GM23338 (cell line): ENCODE data around the gene SCUBE2. TPM values are rescaled to one million over a fixed set of nuclear protein-coding genes. Genes with fewer than 3 reads are reported as not detected.

Experiments used
- ATAC-seq: fragments of 200-7000 bp; cut with Tn5 transposase; 3 replicates; pipeline ENCODE4 v1.9.1; 2020
- DNase-seq: peaks from one replicate; pipeline ENCODE4 v3.0.0-alpha.2; 2015; ENCODE audit warnings: low spot score
- H2AFZ ChIP-seq: fragments of 200-600 bp; sonication (generic); 2 replicates; pipeline ENCODE4 v1.8.0; 2016; ENCODE audit warnings: antibody characterized with exemption, mild to moderate bottlenecking, moderate library complexity
- H3F3A ChIP-seq: fragments of 200-600 bp; sonication (generic); replicated peaks from 2 replicates; pipeline ENCODE4 v1.8.0; 2017; ENCODE audit warnings: antibody characterized with exemption, mixed run types, low read depth
- H3K27ac ChIP-seq: fragments of 200-600 bp; sonication (generic); 2 replicates; pipeline ENCODE4 v1.6.1; 2016; ENCODE audit warnings: low read depth
- H3K27me3 ChIP-seq: fragments of 200-600 bp; sonication (generic); 2 replicates; pipeline ENCODE4 v1.8.0; 2016; ENCODE audit warnings: mild to moderate bottlenecking, mixed run types, moderate library complexity; ENCODE audit not compliant: insufficient read depth
- H3K36me3 ChIP-seq: fragments of 200-600 bp; sonication (generic); 2 replicates; pipeline ENCODE4 v1.8.0; 2016; ENCODE audit warnings: mild to moderate bottlenecking; ENCODE audit not compliant: insufficient read depth
- H3K4me1 ChIP-seq: fragments of 200-600 bp; sonication (generic); 2 replicates; pipeline ENCODE4 v1.8.0; 2016; ENCODE audit warnings: mild to moderate bottlenecking, moderate library complexity; ENCODE audit not compliant: insufficient read depth
- H3K4me2 ChIP-seq: fragments of 200-600 bp; sonication (generic); 2 replicates; pipeline ENCODE4 v1.7.1; 2017; ENCODE audit warnings: mixed run types
- H3K4me3 ChIP-seq: fragments of 200-600 bp; sonication (generic); 2 replicates; pipeline ENCODE4 v1.6.1; 2016; ENCODE audit warnings: mixed run types
- H3K79me2 ChIP-seq: fragments of 200-600 bp; sonication (generic); replicated peaks from 2 replicates; pipeline ENCODE4 v1.8.0; 2017; ENCODE audit warnings: mild to moderate bottlenecking; ENCODE audit not compliant: insufficient read depth
- H3K9me2 ChIP-seq: fragments of 200-600 bp; sonication (generic); 2 replicates; pipeline ENCODE4 v1.8.0; 2017; ENCODE audit not compliant: insufficient read depth
- H4K20me1 ChIP-seq: fragments of 200-600 bp; sonication (generic); replicated peaks from 2 replicates; pipeline ENCODE4 v1.8.0; 2017; ENCODE audit warnings: mild to moderate bottlenecking; ENCODE audit not compliant: insufficient read depth
- H3K27ac Mint-ChIP-seq: 2 replicates; pipeline ENCODE4 v1.8.0; 2020; ENCODE audit warnings: inconsistent platforms, mild to moderate bottlenecking, moderate library complexity, mixed read lengths
- H3K27me3 Mint-ChIP-seq: 3 replicates; pipeline ENCODE4 v1.8.0; 2022; ENCODE audit warnings: low read depth, mild to moderate bottlenecking, moderate library complexity, mixed read lengths, inconsistent platforms; ENCODE audit not compliant: insufficient read depth, poor library complexity
- H3K36me3 Mint-ChIP-seq: 3 replicates; pipeline ENCODE4 v1.8.0; 2021; ENCODE audit warnings: low read depth, mild to moderate bottlenecking, inconsistent platforms, moderate library complexity, mixed read lengths
- H3K4me1 Mint-ChIP-seq: 3 replicates; pipeline ENCODE4 v1.8.0; 2020; ENCODE audit warnings: mild to moderate bottlenecking, inconsistent platforms, mixed read lengths
- H3K4me3 Mint-ChIP-seq: 3 replicates; pipeline ENCODE4 v1.8.0; 2021; ENCODE audit warnings: moderate library complexity, mild to moderate bottlenecking, inconsistent platforms, mixed read lengths
- H3K9me3 Mint-ChIP-seq: 3 replicates; pipeline ENCODE4 v1.8.0; 2020; ENCODE audit warnings: moderate library complexity, mild to moderate bottlenecking, inconsistent platforms, mixed read lengths
- CREB1 ChIP-seq: fragments of 250-450 bp; sonication (Bioruptor Pico); IDR thresholded peaks from 2 replicates; pipeline ENCODE4 v1.5.0; 2020; ENCODE audit warnings: low read depth, mild to moderate bottlenecking, moderate library complexity
- EZH2 ChIP-seq: fragments of 200-600 bp; sonication (generic); IDR thresholded peaks from one replicate; pipeline ENCODE4 v1.8.0; 2017; ENCODE audit warnings: antibody characterized with exemption, mild to moderate bottlenecking, low read depth; ENCODE audit not compliant: unreplicated experiment
- EZH2phosphoT487 ChIP-seq: fragments of 200-600 bp; sonication (generic); IDR thresholded peaks from one replicate; pipeline ENCODE4 v1.8.1; 2018; ENCODE audit warnings: antibody characterized with exemption; ENCODE audit not compliant: unreplicated experiment
- JUNB ChIP-seq: IDR thresholded peaks from one replicate; pipeline ENCODE4 v1.6.1; 2016; ENCODE audit warnings: antibody characterized with exemption; ENCODE audit not compliant: unreplicated experiment
- NANOG ChIP-seq: IDR thresholded peaks from 2 replicates; pipeline ENCODE4 v1.6.1; 2016; ENCODE audit warnings: antibody characterized with exemption, borderline replicate concordance
- POLR2AphosphoS5 ChIP-seq: IDR thresholded peaks from 2 replicates; pipeline ENCODE4 v1.6.1; 2016; ENCODE audit warnings: antibody characterized with exemption, low read depth
- STAT1 ChIP-seq: IDR thresholded peaks from one replicate; pipeline ENCODE4 v1.6.1; 2016; ENCODE audit warnings: antibody characterized with exemption; ENCODE audit not compliant: unreplicated experiment
- ZNF114 ChIP-seq: fragments of 250-450 bp; sonication (Bioruptor Pico); IDR thresholded peaks from 2 replicates; pipeline ENCODE4 v1.5.0; 2020; ENCODE audit warnings: mild to moderate bottlenecking, moderate library complexity
- ZNF331 ChIP-seq: fragments of 250-450 bp; sonication (Bioruptor Pico); IDR thresholded peaks from 2 replicates; pipeline ENCODE4 v1.5.0; 2020; ENCODE audit warnings: low read depth, mild to moderate bottlenecking, moderate library complexity
- polyA plus RNA-seq: library from polyadenylated mRNA; unstranded; fragments of >200 nt; fragmentation: Nextera tagmentation; extraction: Ambion mirVana; gene quantifications from 2 replicates; pipeline ENCODE4 v1.2.1, GENCODE V29; 2016
- total RNA-seq: library from RNA; depleted of rRNA; stranded (reverse); fragments of >200 nt; shearing (Covaris generic); gene quantifications from 2 replicates; pipeline ENCODE4 v1.2.3, GENCODE V29; 2014
- TF ChIP-seq, protein P1 (sequence below): IDR thresholded peaks from 2 replicates; pipeline ENCODE4 v1.6.1; 2016; ENCODE audit warnings: antibody characterized with exemption
- TF ChIP-seq, protein P2 (sequence below): IDR thresholded peaks from one replicate; pipeline ENCODE4 v1.6.1; 2018; ENCODE audit warnings: antibody characterized with exemption; ENCODE audit not compliant: unreplicated experiment
- TF ChIP-seq, protein P3 (sequence below), 2 experiments: fragments of 200-600 bp in 1 of 2; sonication (generic) in 1 of 2; conservative IDR thresholded peaks; 2 replicates each; pipeline versions ENCODE4 v1.5.1 to v1.6.1; 2016 to 2017; ENCODE audit warnings: antibody characterized with exemption in 2 of 2, low read depth in 2 of 2, mild to moderate bottlenecking in 2 of 2, moderate library complexity in 1 of 2
- TF ChIP-seq, protein P4 (sequence below): fragments of 250-450 bp; sonication (Bioruptor Pico); IDR thresholded peaks from 2 replicates; pipeline ENCODE4 v1.5.0; 2020; ENCODE audit warnings: mild to moderate bottlenecking, moderate library complexity

SCUBE2 gene
- total and polyA plus RNA-seq, 2 experiments from 2014 or later: 0.47 to 0.63 TPM

DNA sequence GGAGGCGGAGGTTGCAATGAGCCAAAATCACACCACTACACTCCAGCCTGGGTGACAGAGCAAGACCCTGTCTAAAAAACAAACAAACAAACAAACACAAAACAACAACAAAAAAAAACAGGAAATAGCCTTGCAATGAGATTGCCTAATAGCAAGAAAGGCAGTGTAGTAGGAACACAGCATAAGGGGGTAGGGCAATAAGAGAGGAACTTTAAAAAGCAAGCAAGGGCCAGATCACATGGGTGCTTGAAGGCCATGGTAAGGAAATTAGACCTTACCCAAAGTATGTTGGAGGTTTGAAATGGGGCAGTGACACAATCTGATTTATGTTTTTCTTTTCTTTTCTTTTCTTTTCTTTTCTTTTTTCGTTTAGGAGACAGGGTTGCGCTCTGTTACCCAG is 52.9 kb downstream of the SCUBE2 start:
- no peak overlapping the region for H3K27ac Mint-ChIP-seq

More for the DNA sequence above, 52.9 kb downstream of the SCUBE2 start:
- Histone ChIP-seq H3K27me3 (no peaks in the 10 kb centered on the region), H3K4me2 (no peak overlapping the region), H3K79me2 (no peaks in the 10 kb centered on the region), H3K27ac (no peak overlapping the region), H4K20me1 (no peaks in the 10 kb centered on the region), H3K4me3 (no peak overlapping the region), H3F3A (no peaks in the 10 kb centered on the region), H2AFZ (no peak overlapping the region), H3K9me2 (no peaks in the 10 kb centered on the region), H3K36me3 (no peaks in the 10 kb centered on the region), H3K4me1 (peaks cover 11% of the 10 kb centered on the region; the same call in 1 of the 2 replicates)
- H3K4me1 Mint-ChIP-seq: peaks cover 17% of the 10 kb centered on the region
- H3K9me3 Mint-ChIP-seq: no peaks in the 10 kb centered on the region
- no peaks in the 10 kb centered on the region for H3K36me3 Mint-ChIP-seq
- no peak overlapping the region for H3K4me3 Mint-ChIP-seq
- no peaks in the 10 kb centered on the region for H3K27me3 Mint-ChIP-seq
- TF ChIP-seq CREB1 (CRISPR knock-in tag) (no peak), EZH2 (no peak), NANOG (no peak), JUNB (no peak), ZNF114 (no peak), STAT1 (no peak), EZH2phosphoT487 (no peak), ZNF331 (CRISPR knock-in tag) (no peak), POLR2AphosphoS5 (no peak)
- TF ChIP-seq, protein P1, sequence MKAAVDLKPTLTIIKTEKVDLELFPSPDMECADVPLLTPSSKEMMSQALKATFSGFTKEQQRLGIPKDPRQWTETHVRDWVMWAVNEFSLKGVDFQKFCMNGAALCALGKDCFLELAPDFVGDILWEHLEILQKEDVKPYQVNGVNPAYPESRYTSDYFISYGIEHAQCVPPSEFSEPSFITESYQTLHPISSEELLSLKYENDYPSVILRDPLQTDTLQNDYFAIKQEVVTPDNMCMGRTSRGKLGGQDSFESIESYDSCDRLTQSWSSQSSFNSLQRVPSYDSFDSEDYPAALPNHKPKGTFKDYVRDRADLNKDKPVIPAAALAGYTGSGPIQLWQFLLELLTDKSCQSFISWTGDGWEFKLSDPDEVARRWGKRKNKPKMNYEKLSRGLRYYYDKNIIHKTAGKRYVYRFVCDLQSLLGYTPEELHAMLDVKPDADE: no peak
- TF ChIP-seq, protein P2, sequence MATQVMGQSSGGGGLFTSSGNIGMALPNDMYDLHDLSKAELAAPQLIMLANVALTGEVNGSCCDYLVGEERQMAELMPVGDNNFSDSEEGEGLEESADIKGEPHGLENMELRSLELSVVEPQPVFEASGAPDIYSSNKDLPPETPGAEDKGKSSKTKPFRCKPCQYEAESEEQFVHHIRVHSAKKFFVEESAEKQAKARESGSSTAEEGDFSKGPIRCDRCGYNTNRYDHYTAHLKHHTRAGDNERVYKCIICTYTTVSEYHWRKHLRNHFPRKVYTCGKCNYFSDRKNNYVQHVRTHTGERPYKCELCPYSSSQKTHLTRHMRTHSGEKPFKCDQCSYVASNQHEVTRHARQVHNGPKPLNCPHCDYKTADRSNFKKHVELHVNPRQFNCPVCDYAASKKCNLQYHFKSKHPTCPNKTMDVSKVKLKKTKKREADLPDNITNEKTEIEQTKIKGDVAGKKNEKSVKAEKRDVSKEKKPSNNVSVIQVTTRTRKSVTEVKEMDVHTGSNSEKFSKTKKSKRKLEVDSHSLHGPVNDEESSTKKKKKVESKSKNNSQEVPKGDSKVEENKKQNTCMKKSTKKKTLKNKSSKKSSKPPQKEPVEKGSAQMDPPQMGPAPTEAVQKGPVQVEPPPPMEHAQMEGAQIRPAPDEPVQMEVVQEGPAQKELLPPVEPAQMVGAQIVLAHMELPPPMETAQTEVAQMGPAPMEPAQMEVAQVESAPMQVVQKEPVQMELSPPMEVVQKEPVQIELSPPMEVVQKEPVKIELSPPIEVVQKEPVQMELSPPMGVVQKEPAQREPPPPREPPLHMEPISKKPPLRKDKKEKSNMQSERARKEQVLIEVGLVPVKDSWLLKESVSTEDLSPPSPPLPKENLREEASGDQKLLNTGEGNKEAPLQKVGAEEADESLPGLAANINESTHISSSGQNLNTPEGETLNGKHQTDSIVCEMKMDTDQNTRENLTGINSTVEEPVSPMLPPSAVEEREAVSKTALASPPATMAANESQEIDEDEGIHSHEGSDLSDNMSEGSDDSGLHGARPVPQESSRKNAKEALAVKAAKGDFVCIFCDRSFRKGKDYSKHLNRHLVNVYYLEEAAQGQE: no peak
- TF ChIP-seq, protein P3, sequence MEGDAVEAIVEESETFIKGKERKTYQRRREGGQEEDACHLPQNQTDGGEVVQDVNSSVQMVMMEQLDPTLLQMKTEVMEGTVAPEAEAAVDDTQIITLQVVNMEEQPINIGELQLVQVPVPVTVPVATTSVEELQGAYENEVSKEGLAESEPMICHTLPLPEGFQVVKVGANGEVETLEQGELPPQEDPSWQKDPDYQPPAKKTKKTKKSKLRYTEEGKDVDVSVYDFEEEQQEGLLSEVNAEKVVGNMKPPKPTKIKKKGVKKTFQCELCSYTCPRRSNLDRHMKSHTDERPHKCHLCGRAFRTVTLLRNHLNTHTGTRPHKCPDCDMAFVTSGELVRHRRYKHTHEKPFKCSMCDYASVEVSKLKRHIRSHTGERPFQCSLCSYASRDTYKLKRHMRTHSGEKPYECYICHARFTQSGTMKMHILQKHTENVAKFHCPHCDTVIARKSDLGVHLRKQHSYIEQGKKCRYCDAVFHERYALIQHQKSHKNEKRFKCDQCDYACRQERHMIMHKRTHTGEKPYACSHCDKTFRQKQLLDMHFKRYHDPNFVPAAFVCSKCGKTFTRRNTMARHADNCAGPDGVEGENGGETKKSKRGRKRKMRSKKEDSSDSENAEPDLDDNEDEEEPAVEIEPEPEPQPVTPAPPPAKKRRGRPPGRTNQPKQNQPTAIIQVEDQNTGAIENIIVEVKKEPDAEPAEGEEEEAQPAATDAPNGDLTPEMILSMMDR (conservative IDR thresholded peaks at IDR 0.05; ENCODE audit: low read depth in 2 of 2): no peak
- TF ChIP-seq, protein P4, sequence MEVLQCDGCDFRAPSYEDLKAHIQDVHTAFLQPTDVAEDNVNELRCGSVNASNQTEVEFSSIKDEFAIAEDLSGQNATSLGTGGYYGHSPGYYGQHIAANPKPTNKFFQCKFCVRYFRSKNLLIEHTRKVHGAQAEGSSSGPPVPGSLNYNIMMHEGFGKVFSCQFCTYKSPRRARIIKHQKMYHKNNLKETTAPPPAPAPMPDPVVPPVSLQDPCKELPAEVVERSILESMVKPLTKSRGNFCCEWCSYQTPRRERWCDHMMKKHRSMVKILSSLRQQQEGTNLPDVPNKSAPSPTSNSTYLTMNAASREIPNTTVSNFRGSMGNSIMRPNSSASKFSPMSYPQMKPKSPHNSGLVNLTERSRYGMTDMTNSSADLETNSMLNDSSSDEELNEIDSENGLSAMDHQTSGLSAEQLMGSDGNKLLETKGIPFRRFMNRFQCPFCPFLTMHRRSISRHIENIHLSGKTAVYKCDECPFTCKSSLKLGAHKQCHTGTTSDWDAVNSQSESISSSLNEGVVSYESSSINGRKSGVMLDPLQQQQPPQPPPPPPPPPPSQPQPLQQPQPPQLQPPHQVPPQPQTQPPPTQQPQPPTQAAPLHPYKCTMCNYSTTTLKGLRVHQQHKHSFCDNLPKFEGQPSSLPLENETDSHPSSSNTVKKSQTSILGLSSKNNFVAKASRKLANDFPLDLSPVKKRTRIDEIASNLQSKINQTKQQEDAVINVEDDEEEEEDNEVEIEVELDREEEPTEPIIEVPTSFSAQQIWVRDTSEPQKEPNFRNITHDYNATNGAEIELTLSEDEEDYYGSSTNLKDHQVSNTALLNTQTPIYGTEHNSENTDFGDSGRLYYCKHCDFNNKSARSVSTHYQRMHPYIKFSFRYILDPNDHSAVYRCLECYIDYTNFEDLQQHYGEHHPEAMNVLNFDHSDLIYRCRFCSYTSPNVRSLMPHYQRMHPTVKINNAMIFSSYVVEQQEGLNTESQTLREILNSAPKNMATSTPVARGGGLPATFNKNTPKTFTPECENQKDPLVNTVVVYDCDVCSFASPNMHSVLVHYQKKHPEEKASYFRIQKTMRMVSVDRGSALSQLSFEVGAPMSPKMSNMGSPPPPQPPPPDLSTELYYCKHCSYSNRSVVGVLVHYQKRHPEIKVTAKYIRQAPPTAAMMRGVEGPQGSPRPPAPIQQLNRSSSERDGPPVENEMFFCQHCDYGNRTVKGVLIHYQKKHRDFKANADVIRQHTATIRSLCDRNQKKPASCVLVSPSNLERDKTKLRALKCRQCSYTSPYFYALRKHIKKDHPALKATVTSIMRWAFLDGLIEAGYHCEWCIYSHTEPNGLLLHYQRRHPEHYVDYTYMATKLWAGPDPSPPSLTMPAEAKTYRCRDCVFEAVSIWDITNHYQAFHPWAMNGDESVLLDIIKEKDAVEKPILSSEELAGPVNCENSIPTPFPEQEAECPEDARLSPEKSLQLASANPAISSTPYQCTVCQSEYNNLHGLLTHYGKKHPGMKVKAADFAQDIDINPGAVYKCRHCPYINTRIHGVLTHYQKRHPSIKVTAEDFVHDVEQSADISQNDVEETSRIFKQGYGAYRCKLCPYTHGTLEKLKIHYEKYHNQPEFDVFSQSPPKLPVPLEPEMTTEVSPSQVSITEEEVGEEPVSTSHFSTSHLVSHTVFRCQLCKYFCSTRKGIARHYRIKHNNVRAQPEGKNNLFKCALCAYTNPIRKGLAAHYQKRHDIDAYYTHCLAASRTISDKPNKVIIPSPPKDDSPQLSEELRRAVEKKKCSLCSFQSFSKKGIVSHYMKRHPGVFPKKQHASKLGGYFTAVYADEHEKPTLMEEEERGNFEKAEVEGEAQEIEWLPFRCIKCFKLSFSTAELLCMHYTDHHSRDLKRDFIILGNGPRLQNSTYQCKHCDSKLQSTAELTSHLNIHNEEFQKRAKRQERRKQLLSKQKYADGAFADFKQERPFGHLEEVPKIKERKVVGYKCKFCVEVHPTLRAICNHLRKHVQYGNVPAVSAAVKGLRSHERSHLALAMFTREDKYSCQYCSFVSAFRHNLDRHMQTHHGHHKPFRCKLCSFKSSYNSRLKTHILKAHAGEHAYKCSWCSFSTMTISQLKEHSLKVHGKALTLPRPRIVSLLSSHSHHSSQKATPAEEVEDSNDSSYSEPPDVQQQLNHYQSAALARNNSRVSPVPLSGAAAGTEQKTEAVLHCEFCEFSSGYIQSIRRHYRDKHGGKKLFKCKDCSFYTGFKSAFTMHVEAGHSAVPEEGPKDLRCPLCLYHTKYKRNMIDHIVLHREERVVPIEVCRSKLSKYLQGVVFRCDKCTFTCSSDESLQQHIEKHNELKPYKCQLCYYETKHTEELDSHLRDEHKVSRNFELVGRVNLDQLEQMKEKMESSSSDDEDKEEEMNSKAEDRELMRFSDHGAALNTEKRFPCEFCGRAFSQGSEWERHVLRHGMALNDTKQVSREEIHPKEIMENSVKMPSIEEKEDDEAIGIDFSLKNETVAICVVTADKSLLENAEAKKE (CRISPR knock-in tag): no peak
- no peak for ATAC-seq
- no peak for DNase-seq
